GM23338 (cell line): ENCODE measurements around the gene SYNE1. TPM values are rescaled to one million over a fixed set of nuclear protein-coding genes. Genes with fewer than 3 reads are reported as not detected.

Source experiments
- ATAC-seq: fragments of 200-7000 bp; cut with Tn5 transposase; 3 replicates; pipeline ENCODE4 v1.9.1; 2020
- DNase-seq: peaks from one replicate; pipeline ENCODE4 v3.0.0-alpha.2; 2015; ENCODE audit warnings: low spot score
- H2AFZ ChIP-seq: fragments of 200-600 bp; sonication (generic); 2 replicates; pipeline ENCODE4 v1.8.0; 2016; ENCODE audit warnings: antibody characterized with exemption, mild to moderate bottlenecking, moderate library complexity
- H3F3A ChIP-seq: fragments of 200-600 bp; sonication (generic); replicated peaks from 2 replicates; pipeline ENCODE4 v1.8.0; 2017; ENCODE audit warnings: antibody characterized with exemption, mixed run types, low read depth
- H3K27ac ChIP-seq: fragments of 200-600 bp; sonication (generic); 2 replicates; pipeline ENCODE4 v1.6.1; 2016; ENCODE audit warnings: low read depth
- H3K27me3 ChIP-seq: fragments of 200-600 bp; sonication (generic); 2 replicates; pipeline ENCODE4 v1.8.0; 2016; ENCODE audit warnings: mild to moderate bottlenecking, mixed run types, moderate library complexity; ENCODE audit not compliant: insufficient read depth
- H3K36me3 ChIP-seq: fragments of 200-600 bp; sonication (generic); 2 replicates; pipeline ENCODE4 v1.8.0; 2016; ENCODE audit warnings: mild to moderate bottlenecking; ENCODE audit not compliant: insufficient read depth
- H3K4me1 ChIP-seq: fragments of 200-600 bp; sonication (generic); 2 replicates; pipeline ENCODE4 v1.8.0; 2016; ENCODE audit warnings: mild to moderate bottlenecking, moderate library complexity; ENCODE audit not compliant: insufficient read depth
- H3K4me2 ChIP-seq: fragments of 200-600 bp; sonication (generic); 2 replicates; pipeline ENCODE4 v1.7.1; 2017; ENCODE audit warnings: mixed run types
- H3K4me3 ChIP-seq: fragments of 200-600 bp; sonication (generic); 2 replicates; pipeline ENCODE4 v1.6.1; 2016; ENCODE audit warnings: mixed run types
- H3K79me2 ChIP-seq: fragments of 200-600 bp; sonication (generic); replicated peaks from 2 replicates; pipeline ENCODE4 v1.8.0; 2017; ENCODE audit warnings: mild to moderate bottlenecking; ENCODE audit not compliant: insufficient read depth
- H3K9me2 ChIP-seq: fragments of 200-600 bp; sonication (generic); 2 replicates; pipeline ENCODE4 v1.8.0; 2017; ENCODE audit not compliant: insufficient read depth
- H4K20me1 ChIP-seq: fragments of 200-600 bp; sonication (generic); replicated peaks from 2 replicates; pipeline ENCODE4 v1.8.0; 2017; ENCODE audit warnings: mild to moderate bottlenecking; ENCODE audit not compliant: insufficient read depth
- H3K27ac Mint-ChIP-seq: 2 replicates; pipeline ENCODE4 v1.8.0; 2020; ENCODE audit warnings: inconsistent platforms, mild to moderate bottlenecking, moderate library complexity, mixed read lengths
- H3K27me3 Mint-ChIP-seq: 3 replicates; pipeline ENCODE4 v1.8.0; 2022; ENCODE audit warnings: low read depth, mild to moderate bottlenecking, moderate library complexity, mixed read lengths, inconsistent platforms; ENCODE audit not compliant: insufficient read depth, poor library complexity
- H3K36me3 Mint-ChIP-seq: 3 replicates; pipeline ENCODE4 v1.8.0; 2021; ENCODE audit warnings: low read depth, mild to moderate bottlenecking, inconsistent platforms, moderate library complexity, mixed read lengths
- H3K4me1 Mint-ChIP-seq: 3 replicates; pipeline ENCODE4 v1.8.0; 2020; ENCODE audit warnings: mild to moderate bottlenecking, inconsistent platforms, mixed read lengths
- H3K4me3 Mint-ChIP-seq: 3 replicates; pipeline ENCODE4 v1.8.0; 2021; ENCODE audit warnings: moderate library complexity, mild to moderate bottlenecking, inconsistent platforms, mixed read lengths
- H3K9me3 Mint-ChIP-seq: 3 replicates; pipeline ENCODE4 v1.8.0; 2020; ENCODE audit warnings: moderate library complexity, mild to moderate bottlenecking, inconsistent platforms, mixed read lengths
- CREB1 ChIP-seq: fragments of 250-450 bp; sonication (Bioruptor Pico); IDR thresholded peaks from 2 replicates; pipeline ENCODE4 v1.5.0; 2020; ENCODE audit warnings: low read depth, mild to moderate bottlenecking, moderate library complexity
- CTCF ChIP-seq, 2 experiments: fragments of 200-600 bp in 1 of 2; sonication (generic) in 1 of 2; conservative IDR thresholded peaks; 2 replicates each; pipeline versions ENCODE4 v1.5.1 to v1.6.1; 2016 to 2017; ENCODE audit warnings: antibody characterized with exemption in 2 of 2, low read depth in 2 of 2, mild to moderate bottlenecking in 2 of 2, moderate library complexity in 1 of 2
- ETS1 ChIP-seq: IDR thresholded peaks from 2 replicates; pipeline ENCODE4 v1.6.1; 2016; ENCODE audit warnings: antibody characterized with exemption
- EZH2 ChIP-seq: fragments of 200-600 bp; sonication (generic); IDR thresholded peaks from one replicate; pipeline ENCODE4 v1.8.0; 2017; ENCODE audit warnings: antibody characterized with exemption, mild to moderate bottlenecking, low read depth; ENCODE audit not compliant: unreplicated experiment
- EZH2phosphoT487 ChIP-seq: fragments of 200-600 bp; sonication (generic); IDR thresholded peaks from one replicate; pipeline ENCODE4 v1.8.1; 2018; ENCODE audit warnings: antibody characterized with exemption; ENCODE audit not compliant: unreplicated experiment
- JUNB ChIP-seq: IDR thresholded peaks from one replicate; pipeline ENCODE4 v1.6.1; 2016; ENCODE audit warnings: antibody characterized with exemption; ENCODE audit not compliant: unreplicated experiment
- NANOG ChIP-seq: IDR thresholded peaks from 2 replicates; pipeline ENCODE4 v1.6.1; 2016; ENCODE audit warnings: antibody characterized with exemption, borderline replicate concordance
- POLR2AphosphoS5 ChIP-seq: IDR thresholded peaks from 2 replicates; pipeline ENCODE4 v1.6.1; 2016; ENCODE audit warnings: antibody characterized with exemption, low read depth
- STAT1 ChIP-seq: IDR thresholded peaks from one replicate; pipeline ENCODE4 v1.6.1; 2016; ENCODE audit warnings: antibody characterized with exemption; ENCODE audit not compliant: unreplicated experiment
- ZNF114 ChIP-seq: fragments of 250-450 bp; sonication (Bioruptor Pico); IDR thresholded peaks from 2 replicates; pipeline ENCODE4 v1.5.0; 2020; ENCODE audit warnings: mild to moderate bottlenecking, moderate library complexity
- ZNF331 ChIP-seq: fragments of 250-450 bp; sonication (Bioruptor Pico); IDR thresholded peaks from 2 replicates; pipeline ENCODE4 v1.5.0; 2020; ENCODE audit warnings: low read depth, mild to moderate bottlenecking, moderate library complexity
- ZNF462 ChIP-seq: fragments of 250-450 bp; sonication (Bioruptor Pico); IDR thresholded peaks from 2 replicates; pipeline ENCODE4 v1.5.0; 2020; ENCODE audit warnings: mild to moderate bottlenecking, moderate library complexity
- polyA plus RNA-seq: library from polyadenylated mRNA; unstranded; fragments of >200 nt; fragmentation: Nextera tagmentation; extraction: Ambion mirVana; gene quantifications from 2 replicates; pipeline ENCODE4 v1.2.1, GENCODE V29; 2016
- total RNA-seq: library from RNA; depleted of rRNA; stranded (reverse); fragments of >200 nt; shearing (Covaris generic); gene quantifications from 2 replicates; pipeline ENCODE4 v1.2.3, GENCODE V29; 2014

SYNE1 gene
- total and polyA plus RNA-seq, 2 experiments from 2014 or later, result 3.9 to 13.6 TPM

- TF ChIP-seq ZNF462 (CRISPR knock-in tag) (no peak), STAT1 (no peak), EZH2 (no peak)
Observed at GRCh38 chr6:152225241-152225934, 411.8 kb downstream of the SYNE1 start (continued).

GRCh38 chr6:152223636-152224035 lies 413.5 kb downstream of the SYNE1 start:
- Histone ChIP-seq H4K20me1 (no peaks in the 10 kb centered on the region), H3K27ac (no peak overlapping the region), H3K79me2 (no peaks in the 10 kb centered on the region), H3K4me2 (no peak overlapping the region), H3F3A (no peaks in the 10 kb centered on the region), H3K4me1 (no peaks in the 10 kb centered on the region), H2AFZ (no peak overlapping the region), H3K27me3 (no peaks in the 10 kb centered on the region), H3K9me2 (peaks cover 3% of the 10 kb centered on the region; the same call in 1 of the 2 replicates), H3K36me3 (peaks cover 15% of the 10 kb centered on the region), H3K4me3 (no peak overlapping the region)
- Mint-ChIP-seq H3K4me3 (no peak overlapping the region), H3K9me3 (peaks cover 17% of the 10 kb centered on the region), H3K4me1 (no peaks in the 10 kb centered on the region), H3K27me3 (peaks cover 4% of the 10 kb centered on the region), H3K27ac (no peak overlapping the region), H3K36me3 (peaks cover 28% of the 10 kb centered on the region)
- DNase-seq (no peak), ATAC-seq (peak; percentile 22; the same call in 1 of the 3 replicates)
- TF ChIP-seq CREB1, result no peak
- no peak for TF ChIP-seq CTCF (conservative IDR thresholded peaks at IDR 0.05; ENCODE audit: low read depth in 2 of 2)
- TF ChIP-seq EZH2, result no peak
- TF ChIP-seq EZH2phosphoT487, result no peak
- no peak for TF ChIP-seq POLR2AphosphoS5
- no peak for TF ChIP-seq NANOG
- no peak for TF ChIP-seq JUNB
- TF ChIP-seq ETS1, result no peak
- no peak for TF ChIP-seq ZNF331 (CRISPR knock-in tag)
- no peak for TF ChIP-seq ZNF114 (CRISPR knock-in tag)
- no peak for TF ChIP-seq STAT1
